Activated CD4-positive, CD25-positive, alpha-beta regulatory T cell treated with anti-CD3 and anti-CD28 coated beads, Interleukin-2, amount 50 U/mL, for 72 hours (primary cell): ENCODE data around the gene TRIM44.
"Not testable (repeated sequence)": the region's sequence is repeated elsewhere in the genome, so short reads cannot be mapped to it uniquely, and the experiment has no call there.

ENCODE experiments used
- DNase-seq: peaks from one replicate; pipeline ENCODE4 v3.0.0; 2021

TRIM44 gene

DNA sequence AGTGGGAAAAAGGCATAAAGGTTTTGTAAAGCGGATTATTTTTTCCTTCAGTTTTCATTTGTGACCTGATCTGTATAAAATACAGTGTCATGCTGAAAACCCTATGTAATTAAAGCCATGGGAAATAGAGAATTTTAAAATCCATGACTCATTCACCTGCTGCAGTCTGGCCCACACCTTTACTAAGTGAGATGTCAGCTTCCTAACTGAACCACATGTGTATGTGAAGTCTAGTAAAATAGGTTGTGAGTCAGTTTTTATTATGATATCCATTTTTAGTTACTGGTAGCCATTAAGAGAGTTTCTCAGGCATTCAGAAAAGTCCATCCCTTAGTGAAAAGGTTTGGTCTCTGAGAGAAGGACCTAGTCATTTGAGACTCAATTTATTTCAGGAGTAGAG lies 60.9 kb downstream of the TRIM44 start:
- DNase-seq: no peak

DNA sequence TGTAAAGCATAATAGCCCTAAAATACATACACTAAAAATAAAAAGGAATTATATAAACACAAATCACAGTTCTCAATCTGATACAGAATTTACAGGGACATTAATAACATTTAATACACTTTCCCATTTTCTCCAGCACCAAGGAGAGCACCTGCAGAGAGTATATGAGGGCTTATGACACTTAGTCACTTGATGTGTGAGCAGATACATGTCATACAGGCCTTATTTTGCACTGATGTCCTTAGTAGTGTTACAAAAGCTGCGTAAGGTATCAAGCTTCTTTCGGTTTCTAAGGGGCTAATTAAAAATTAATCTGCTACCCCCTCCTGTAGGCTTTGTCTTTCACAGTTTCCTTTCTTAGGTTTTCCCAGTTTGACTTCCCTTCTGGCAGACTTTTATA lies 61.3 kb downstream of the TRIM44 start:
- DNase-seq: no peak

DNA sequence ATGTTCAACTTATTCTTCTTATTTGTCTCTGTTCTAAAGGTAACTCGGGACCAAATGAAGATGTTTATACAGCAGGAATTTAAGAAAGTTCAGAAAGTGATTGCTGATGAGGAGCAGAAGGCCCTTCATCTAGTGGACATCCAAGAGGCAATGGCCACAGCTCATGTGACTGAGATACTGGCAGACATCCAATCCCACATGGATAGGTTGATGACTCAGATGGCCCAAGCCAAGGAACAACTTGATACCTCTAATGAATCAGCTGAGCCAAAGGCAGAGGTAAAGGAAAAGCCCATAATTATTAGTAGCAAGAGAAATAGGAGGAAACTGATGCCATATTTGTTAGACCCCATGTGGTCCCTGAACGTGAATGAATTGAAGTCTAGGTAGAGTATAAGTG lies 63.3 kb downstream of the TRIM44 start:
- no peak for DNase-seq

GRCh38 chr11:35727140-35727539 lies 64.6 kb downstream of the TRIM44 start:
- no peak for DNase-seq

- no peak for DNase-seq
Observed at GRCh38 chr11:35730254-35730653, 67.7 kb downstream of the TRIM44 start.

- no peak for DNase-seq
Observed at GRCh38 chr11:35734669-35735410, 72.3 kb downstream of the TRIM44 start.

- DNase-seq: no peak
Observed at GRCh38 chr11:35735411-35735810, 72.8 kb downstream of the TRIM44 start.

DNA sequence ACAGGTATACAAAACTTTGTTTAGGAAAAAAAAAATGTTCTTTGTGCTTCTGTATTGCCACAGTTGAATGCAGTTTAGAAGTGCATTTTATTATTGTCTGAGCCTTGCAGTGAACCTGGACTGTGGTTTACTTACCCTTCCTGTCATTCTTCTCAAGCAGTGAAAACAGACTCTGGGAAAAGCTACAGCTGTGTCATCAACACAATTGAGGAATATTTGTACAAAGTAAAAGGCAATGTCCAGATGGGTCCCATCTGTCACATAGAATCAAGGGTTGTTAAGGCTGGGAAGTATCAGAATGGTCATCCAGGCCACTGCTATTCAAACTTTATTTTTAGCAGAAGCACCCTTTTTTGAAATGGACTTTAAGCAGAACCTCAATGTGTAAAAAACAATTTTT lies 73.3 kb downstream of the TRIM44 start:
- no peak for DNase-seq

GRCh38 chr11:35736952-35737351 lies 74.4 kb downstream of the TRIM44 start:
- no peak for DNase-seq

DNA sequence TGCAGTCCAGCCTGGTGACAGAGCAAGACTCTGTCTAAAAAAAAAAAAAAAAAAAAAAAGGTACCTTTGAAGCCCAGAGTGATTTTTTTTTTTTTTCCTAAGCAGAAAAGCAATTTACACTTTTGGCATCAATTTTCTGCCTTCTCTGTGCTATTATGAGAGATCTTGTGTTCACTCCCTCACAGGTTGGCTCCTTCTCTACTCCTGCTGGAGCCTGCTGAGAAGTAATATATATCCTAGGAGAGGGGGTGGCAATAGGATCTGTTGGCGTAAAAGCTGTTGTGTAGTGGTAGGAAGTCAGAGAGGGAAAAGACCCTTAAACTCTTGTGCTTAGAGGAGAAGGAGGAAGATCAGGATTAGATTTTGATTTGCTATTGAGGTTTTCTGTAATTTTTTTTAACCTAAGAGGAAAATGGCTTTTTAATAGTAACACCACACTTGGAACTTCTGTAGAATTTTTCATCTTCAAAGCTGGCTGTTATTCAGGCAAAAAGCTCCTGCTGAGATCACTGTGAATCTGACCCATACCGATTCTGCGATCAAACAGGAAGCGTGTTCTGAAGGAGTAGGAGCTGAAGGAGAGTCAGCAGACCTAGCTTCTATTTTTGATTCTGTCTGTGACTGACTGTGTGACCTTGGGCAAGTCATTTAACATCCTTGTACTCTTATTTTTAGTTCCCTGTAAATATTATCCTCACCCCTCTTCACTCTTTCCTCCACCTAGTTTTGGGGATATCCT lies 77.7 kb downstream of the TRIM44 start:
- no peak for DNase-seq

DNA sequence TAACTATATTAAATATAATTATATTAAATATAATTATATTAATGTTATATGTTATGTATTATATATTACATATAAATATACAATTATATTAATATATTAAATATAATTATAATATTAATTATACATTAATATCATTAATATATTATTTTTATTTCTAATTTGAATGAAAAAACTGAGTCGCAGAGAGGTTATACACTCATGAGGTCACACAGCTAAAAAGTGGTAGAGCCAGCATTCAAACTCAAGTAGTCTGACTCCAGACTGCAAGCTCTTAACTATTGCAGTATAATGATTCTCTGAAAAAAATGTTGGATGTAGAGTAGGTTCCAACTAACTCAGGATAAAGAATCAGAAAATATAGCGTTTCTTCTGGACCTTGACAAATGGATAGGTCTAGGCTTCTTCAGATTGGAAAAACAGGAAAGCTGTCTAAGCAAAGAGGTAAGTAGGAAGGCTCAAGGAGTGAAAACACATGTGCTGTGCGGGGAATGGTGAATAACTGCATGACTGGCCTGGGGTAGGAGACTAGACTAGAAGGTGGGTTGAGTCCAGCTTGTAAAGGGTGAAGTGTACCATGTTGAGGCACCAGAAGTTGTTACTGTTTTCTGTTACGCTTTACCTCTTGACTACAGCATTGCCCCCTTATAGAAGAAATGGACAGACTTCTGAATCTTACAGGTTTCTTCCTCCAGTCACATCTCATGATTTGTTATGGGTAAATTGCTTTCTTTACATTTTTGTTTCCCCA lies 80.3 kb downstream of the TRIM44 start:
- DNase-seq: no peak

GRCh38 chr11:35746356-35747153 lies 84.0 kb downstream of the TRIM44 start:
- no peak for DNase-seq

GRCh38 chr11:35747668-35748067 lies 85.1 kb downstream of the TRIM44 start:
- no peak for DNase-seq

DNA sequence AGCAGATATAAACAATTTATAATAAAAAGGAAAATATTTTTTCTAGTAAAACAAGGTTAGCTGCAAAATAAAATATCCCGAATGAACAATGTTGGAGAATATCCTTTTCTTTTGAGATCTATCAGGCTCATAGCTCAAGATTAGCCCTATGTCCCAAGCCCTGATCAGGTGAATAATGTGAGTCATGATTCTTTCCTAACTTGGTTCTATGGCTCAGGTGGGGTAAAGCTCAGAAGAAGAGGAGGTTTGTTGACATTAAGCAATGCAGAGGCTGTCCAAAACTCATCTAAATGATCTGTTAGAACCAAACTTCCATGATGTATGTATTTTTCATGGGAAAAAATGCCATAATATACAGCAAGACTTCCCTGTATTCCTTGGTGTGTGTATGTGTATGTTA lies 86.1 kb downstream of the TRIM44 start:
- DNase-seq: no peak

- DNase-seq: no peak
Observed at GRCh38 chr11:35750315-35750714, 87.7 kb downstream of the TRIM44 start.

DNA sequence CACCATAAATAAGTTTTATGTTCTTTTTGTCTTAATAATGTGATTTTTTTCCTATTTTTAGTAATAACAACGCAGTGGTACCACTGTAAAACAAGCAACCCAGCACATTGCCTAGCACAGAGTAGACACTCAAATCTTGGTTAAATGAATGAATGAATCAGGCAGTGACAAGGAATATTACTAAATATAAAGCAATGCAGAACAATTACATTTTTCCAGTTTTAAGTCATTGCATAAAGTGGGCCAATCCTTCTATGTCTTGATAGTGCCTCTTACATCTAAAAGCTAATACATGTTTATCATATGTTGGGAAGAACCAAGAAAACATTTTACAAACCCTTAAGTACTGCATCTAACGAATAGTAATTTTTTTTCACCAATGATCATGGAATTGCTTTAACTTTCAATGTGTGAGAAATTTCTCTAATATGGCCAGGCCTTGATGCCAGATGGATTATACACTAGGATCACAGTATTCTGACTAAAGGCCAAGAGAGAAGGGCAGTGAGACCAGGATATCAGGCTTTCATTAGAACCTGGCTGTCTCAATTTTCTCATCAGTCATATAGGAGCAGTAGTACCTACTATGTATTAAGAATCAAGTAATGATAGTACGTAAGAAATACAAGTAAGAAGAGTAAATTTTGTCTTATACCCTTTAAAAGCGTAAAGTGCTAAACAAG lies 88.5 kb downstream of the TRIM44 start:
- no peak for DNase-seq

GRCh38 chr11:35751664-35752061 lies 89.1 kb downstream of the TRIM44 start:
- no peak for DNase-seq

DNA sequence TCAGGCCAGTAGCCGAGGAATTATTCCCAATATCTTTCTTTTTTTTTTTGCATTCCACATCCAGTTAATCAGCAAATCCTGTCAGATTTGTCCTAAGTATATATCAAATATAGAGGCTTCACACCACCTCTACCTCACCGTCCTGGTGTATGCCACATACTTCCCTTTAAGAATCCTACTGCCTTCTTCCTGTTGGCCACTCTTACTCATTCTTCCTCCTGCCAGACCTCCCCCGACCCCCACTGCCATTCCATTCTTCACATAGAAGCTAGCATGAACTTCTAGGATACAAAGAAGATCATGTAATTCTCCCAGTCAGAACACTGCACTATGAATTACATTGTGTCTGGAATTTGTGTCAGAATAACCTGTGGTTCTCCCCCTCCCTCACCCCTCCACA lies 89.5 kb downstream of the TRIM44 start:
- no peak for DNase-seq

DNA sequence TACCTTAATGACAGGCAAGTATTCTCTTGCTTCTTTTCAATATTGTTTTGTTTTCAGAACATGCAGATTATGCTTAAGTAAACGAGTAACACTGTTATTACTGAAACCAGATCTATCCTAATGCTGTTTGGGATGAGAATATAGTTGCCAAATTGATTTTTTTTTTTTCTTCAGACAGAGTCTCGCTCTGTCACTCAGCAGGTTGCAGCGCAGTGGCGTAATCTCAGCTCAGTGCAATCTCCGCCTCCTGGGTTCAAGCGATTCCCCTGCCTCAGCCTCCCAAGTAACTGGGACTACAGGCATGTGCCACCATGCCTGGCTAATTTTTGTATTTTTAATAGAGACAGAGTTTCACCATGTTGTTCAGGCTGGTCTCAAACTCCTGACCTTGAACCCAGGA lies 91.0 kb downstream of the TRIM44 start:
- not testable (repeated sequence) for DNase-seq

- DNase-seq: not testable (repeated sequence)
Observed at GRCh38 chr11:35759951-35760350, 97.4 kb downstream of the TRIM44 start.

GRCh38 chr11:35761899-35762298 lies 99.3 kb downstream of the TRIM44 start:
- no peak for DNase-seq

DNA sequence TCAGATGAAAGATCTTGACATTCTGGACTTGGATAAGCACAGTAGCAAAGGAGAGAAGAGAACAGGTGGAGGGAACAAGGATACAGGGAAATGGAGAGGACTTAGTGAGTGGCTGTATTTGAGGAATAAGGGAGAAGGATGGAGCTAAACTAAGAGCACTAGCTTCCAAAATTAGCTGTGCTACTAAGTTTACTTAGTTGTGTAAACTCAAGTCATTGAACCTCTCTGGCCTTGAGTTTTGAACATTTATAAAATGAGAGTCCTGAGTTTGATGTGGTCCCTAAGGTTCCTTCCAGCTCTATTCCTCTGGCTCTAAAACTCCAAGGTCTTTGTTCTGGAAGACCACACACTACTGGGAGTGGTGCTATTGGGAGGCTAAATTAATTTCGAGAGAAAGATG lies 100.7 kb downstream of the TRIM44 start:
- no peak for DNase-seq
